ENCODE measurements around the gene FOSL1. TPM values are rescaled to one million over a fixed set of nuclear protein-coding genes. Genes with fewer than 3 reads are reported as not detected.

FOSL1 gene
- total RNA-seq, 4 donors from 2014 or later: 2.9 to 3.9 TPM; not detected in 2

GRCh38 chr11:65912845-65913244 lies 12.7 kb upstream of the FOSL1 start:
- TF ChIP-seq POLR2A (IDR thresholded peaks at IDR 0.05) (no peak), CTCF (IDR thresholded peaks at IDR 0.05) (no peak)
- Histone ChIP-seq H3K9me3 (no peaks in the 10 kb centered on the region), H3K36me3 (no peaks in the 10 kb centered on the region), H3K4me1 (peaks cover 13 to 26% of the 10 kb centered on the region in 2 donors), H3K27ac (peak overlapping the region in 1 of 2 donors; percentile 18), H3K27me3 (no peaks in the 10 kb centered on the region), H3K4me3 (no peak overlapping the region)
- DNase-seq: no peak
- intact Hi-C loops (cut with DNase I; ENCODE audit: low total_unique reads): no loop called here

GRCh38 chr11:65911682-65912568 lies 11.7 kb upstream of the FOSL1 start:
- TF ChIP-seq POLR2A (IDR thresholded peaks at IDR 0.05) (no peak), CTCF (IDR thresholded peaks at IDR 0.05) (peak; percentile 18 to 62 (median 52))
- H3K9me3 ChIP-seq: no peaks in the 10 kb centered on the region
- no peaks in the 10 kb centered on the region for H3K36me3 ChIP-seq
- intact Hi-C loops (cut with DNase I; ENCODE audit: low total_unique reads): no loop called here
- H3K27ac ChIP-seq: peak overlapping the region; percentile 23 to 29
- no peaks in the 10 kb centered on the region for H3K27me3 ChIP-seq
- H3K4me1 ChIP-seq: peaks cover 5 to 16% of the 10 kb centered on the region in 2 donors
- DNase-seq: peak; percentile 79
- no peak overlapping the region for H3K4me3 ChIP-seq

GRCh38 chr11:65907878-65908277 lies 7.7 kb upstream of the FOSL1 start:
- Histone ChIP-seq H3K9me3 (no peaks in the 10 kb centered on the region), H3K4me3 (no peak overlapping the region), H3K27ac (no peak overlapping the region), H3K27me3 (no peaks in the 10 kb centered on the region), H3K4me1 (no peaks in the 10 kb centered on the region), H3K36me3 (no peaks in the 10 kb centered on the region)
- DNase-seq: no peak
- intact Hi-C loops (cut with DNase I; ENCODE audit: low total_unique reads): no loop called here
- no peak for TF ChIP-seq POLR2A (IDR thresholded peaks at IDR 0.05)
- no peak for TF ChIP-seq CTCF (IDR thresholded peaks at IDR 0.05)

- no peak overlapping the region for H3K27ac ChIP-seq
- intact Hi-C loops (cut with DNase I; ENCODE audit: low total_unique reads): no loop called here
- no peaks in the 10 kb centered on the region for H3K27me3 ChIP-seq
- no peaks in the 10 kb centered on the region for H3K9me3 ChIP-seq
- no peak for TF ChIP-seq CTCF (IDR thresholded peaks at IDR 0.05)
- TF ChIP-seq POLR2A (IDR thresholded peaks at IDR 0.05): no peak
- H3K4me3 ChIP-seq: no peak overlapping the region
- H3K4me1 ChIP-seq: no peaks in the 10 kb centered on the region
- DNase-seq: no peak
- H3K36me3 ChIP-seq: no peaks in the 10 kb centered on the region
Observed at GRCh38 chr11:65906602-65907001, 6.4 kb upstream of the FOSL1 start.

GRCh38 chr11:65903715-65904114 lies 3.5 kb upstream of the FOSL1 start:
- TF ChIP-seq POLR2A (IDR thresholded peaks at IDR 0.05) (no peak), CTCF (IDR thresholded peaks at IDR 0.05) (no peak)
- no peaks in the 10 kb centered on the region for H3K9me3 ChIP-seq
- H3K36me3 ChIP-seq: no peaks in the 10 kb centered on the region
- intact Hi-C loops (cut with DNase I; ENCODE audit: low total_unique reads): no loop called here
- peaks cover 0 to 14% of the 10 kb centered on the region in 2 donors for H3K27me3 ChIP-seq
- H3K4me1 ChIP-seq: peaks cover 5 to 7% of the 10 kb centered on the region in 2 donors
- no peak overlapping the region for H3K4me3 ChIP-seq
- DNase-seq: no peak
- H3K27ac ChIP-seq: no peak overlapping the region
